Measurements from ENCODE around the gene ZSWIM1. TPM values are rescaled to one million over a fixed set of nuclear protein-coding genes. Genes with fewer than 3 reads are reported as not detected.
"Not testable (repeated sequence)": the region's sequence is repeated elsewhere in the genome, so short reads cannot be mapped to it uniquely, and the experiment has no call there.

ZSWIM1 gene
- total RNA-seq, 2 donors from 2014 or later = 6.4 to 7.4 TPM

GRCh38 chr20:45898285-45898684 lies 17.3 kb downstream of the ZSWIM1 start:
- Histone ChIP-seq H3K9me3 (no peaks in the 10 kb centered on the region), H3K4me3 (no peak overlapping the region), H3K4me1 (ENCODE audit: control insufficient read depth in 1 of 2, low read depth in 2 of 2) (no peaks in the 10 kb centered on the region), H3K27me3 (replicated peaks; ENCODE audit: insufficient read depth) (no peaks in the 10 kb centered on the region), H3K27ac (no peak overlapping the region), H3K36me3 (peaks cover 38% of the 10 kb centered on the region)
- DNase-seq (ENCODE audit: low spot score) (no peak), ATAC-seq (ENCODE audit: insufficient number of reproducible peaks, low FRiP score, low read depth) (no peak)
- no peak for TF ChIP-seq CTCF (IDR thresholded peaks at IDR 0.05)

- ATAC-seq (ENCODE audit: insufficient number of reproducible peaks, low FRiP score, low read depth) = no peak
- Histone ChIP-seq H3K36me3 (peaks cover 33% of the 10 kb centered on the region), H3K9me3 (no peaks in the 10 kb centered on the region), H3K27ac (no peak overlapping the region), H3K27me3 (replicated peaks; ENCODE audit: insufficient read depth) (no peaks in the 10 kb centered on the region), H3K4me3 (no peak overlapping the region), H3K4me1 (ENCODE audit: control insufficient read depth in 1 of 2, low read depth in 2 of 2) (no peaks in the 10 kb centered on the region)
- no peak for DNase-seq (ENCODE audit: low spot score)
- TF ChIP-seq CTCF (IDR thresholded peaks at IDR 0.05) = no peak
Observed at GRCh38 chr20:45899046-45899835, 18.2 kb downstream of the ZSWIM1 start.

GRCh38 chr20:45901332-45901731 lies 20.3 kb downstream of the ZSWIM1 start:
- not testable (repeated sequence) for H3K27ac ChIP-seq; ATAC-seq (ENCODE audit: insufficient number of reproducible peaks, low FRiP score, low read depth); DNase-seq (ENCODE audit: low spot score); H3K4me3 ChIP-seq; H3K9me3 ChIP-seq; H3K27me3 ChIP-seq (replicated peaks; ENCODE audit: insufficient read depth); H3K4me1 ChIP-seq (ENCODE audit: control insufficient read depth in 1 of 2, low read depth in 2 of 2)
- H3K36me3 ChIP-seq = peaks cover 17% of the 10 kb centered on the region

GRCh38 chr20:45902199-45902701 lies 21.2 kb downstream of the ZSWIM1 start:
- no peak for TF ChIP-seq CTCF (IDR thresholded peaks at IDR 0.05)
- DNase-seq (ENCODE audit: low spot score) (no peak), ATAC-seq (ENCODE audit: insufficient number of reproducible peaks, low FRiP score, low read depth) (no peak)
- Histone ChIP-seq H3K9me3 (no peaks in the 10 kb centered on the region), H3K27me3 (replicated peaks; ENCODE audit: insufficient read depth) (no peaks in the 10 kb centered on the region), H3K36me3 (peaks cover 17% of the 10 kb centered on the region), H3K4me3 (no peak overlapping the region), H3K27ac (no peak overlapping the region), H3K4me1 (ENCODE audit: control insufficient read depth in 1 of 2, low read depth in 2 of 2) (no peaks in the 10 kb centered on the region)

- no peaks in the 10 kb centered on the region for H3K36me3 ChIP-seq
- TF ChIP-seq CTCF (IDR thresholded peaks at IDR 0.05) = no peak
- no peak overlapping the region for H3K27ac ChIP-seq
- H3K27me3 ChIP-seq (replicated peaks; ENCODE audit: insufficient read depth) = no peaks in the 10 kb centered on the region
- no peak overlapping the region for H3K4me3 ChIP-seq
- H3K9me3 ChIP-seq = no peaks in the 10 kb centered on the region
- DNase-seq (ENCODE audit: low spot score) (no peak), ATAC-seq (ENCODE audit: insufficient number of reproducible peaks, low FRiP score, low read depth) (no peak)
- no peaks in the 10 kb centered on the region for H3K4me1 ChIP-seq (ENCODE audit: control insufficient read depth in 1 of 2, low read depth in 2 of 2)
Observed at GRCh38 chr20:45904583-45905504, 23.8 kb downstream of the ZSWIM1 start.

Data from thoracic aorta (tissue), 2 donors.